T-helper 17 cell (primary cell): ENCODE results near the gene ROR2. TPM values are rescaled to one million over a fixed set of nuclear protein-coding genes. Genes with fewer than 3 reads are reported as not detected.
"Not testable (repeated sequence)": the region's sequence is repeated elsewhere in the genome, so short reads cannot be mapped to it uniquely, and the experiment has no call there.

Experiments
- ATAC-seq: fragments of 150-1000 bp; cut with Tn5 transposase; 2 replicates; pipeline ENCODE4 v1.10.0; 2021; ENCODE audit warnings: mild to moderate bottlenecking, moderate library complexity
- DNase-seq, 3 donors: peaks; one replicate each; pipeline versions ENCODE4 v3.0.0 to v3.0.0-alpha.2; 2020 to 2021
- H3K9me3 ChIP-seq: one replicate; pipeline ENCODE4 v1.7.0; 2013; ENCODE audit warnings: low read length, mild to moderate bottlenecking; ENCODE audit not compliant: control insufficient read depth, poor library complexity, severe bottlenecking
- H3K27ac Mint-ChIP-seq: one replicate; pipeline ENCODE4 v1.8.0; 2022; ENCODE audit warnings: mild to moderate bottlenecking, moderate library complexity, mixed read lengths
- H3K27me3 Mint-ChIP-seq: one replicate; pipeline ENCODE4 v1.8.0; 2022; ENCODE audit warnings: mixed read lengths
- H3K36me3 Mint-ChIP-seq: one replicate; pipeline ENCODE4 v1.8.0; 2022; ENCODE audit warnings: low read depth, mixed read lengths
- H3K4me1 Mint-ChIP-seq: one replicate; pipeline ENCODE4 v1.8.0; 2022; ENCODE audit warnings: mild to moderate bottlenecking, mixed read lengths
- H3K4me3 Mint-ChIP-seq: one replicate; pipeline ENCODE4 v1.8.0; 2022; ENCODE audit warnings: mild to moderate bottlenecking, moderate library complexity, mixed read lengths
- total RNA-seq, 4 donors: library from RNA in 2 of 4; stranded (reverse) in 2 of 4; gene quantifications; one replicate each; pipeline ENCODE4 v1.2.3 and lab custom pipeline; 2022 to 2026

Gene ROR2
- total RNA-seq, 2 donors from 2014 or later, result 0.22 to 0.37 TPM

- H3K4me3 Mint-ChIP-seq, result no peak overlapping the region
- no peak for ATAC-seq
- no peaks in the 10 kb centered on the region for H3K36me3 Mint-ChIP-seq
Measured at GRCh38 chr9:91647371-91647770, 302.7 kb downstream of the ROR2 start.

GRCh38 chr9:91646702-91647101 is 303.3 kb downstream of the ROR2 start:
- DNase-seq, result no peak
- no peaks in the 10 kb centered on the region for H3K4me1 Mint-ChIP-seq
- H3K36me3 Mint-ChIP-seq, result peaks cover 2% of the 10 kb centered on the region
- H3K27ac Mint-ChIP-seq, result no peak overlapping the region
- no peak for ATAC-seq
- no peaks in the 10 kb centered on the region for H3K9me3 ChIP-seq
- no peak overlapping the region for H3K4me3 Mint-ChIP-seq
- peaks cover 21% of the 10 kb centered on the region for H3K27me3 Mint-ChIP-seq

More at GRCh38 chr9:91647371-91647770, 302.7 kb downstream of the ROR2 start:
- Mint-ChIP-seq H3K4me1 (no peaks in the 10 kb centered on the region), H3K27ac (no peak overlapping the region), H3K27me3 (peaks cover 21% of the 10 kb centered on the region)
- DNase-seq, result no peak
- H3K9me3 ChIP-seq, result no peaks in the 10 kb centered on the region

GRCh38 chr9:91644433-91644832 is 305.6 kb downstream of the ROR2 start:
- Mint-ChIP-seq H3K27me3 (peaks cover 14% of the 10 kb centered on the region), H3K27ac (no peak overlapping the region), H3K36me3 (peaks cover 2% of the 10 kb centered on the region), H3K4me1 (no peaks in the 10 kb centered on the region), H3K4me3 (no peak overlapping the region)
- ATAC-seq (no peak), DNase-seq (no peak)
- no peaks in the 10 kb centered on the region for H3K9me3 ChIP-seq

GRCh38 chr9:91643481-91644077 is 306.4 kb downstream of the ROR2 start:
- H3K27me3 Mint-ChIP-seq, result peaks cover 14% of the 10 kb centered on the region
- ATAC-seq (no peak), DNase-seq (no peak)
- no peak overlapping the region for H3K27ac Mint-ChIP-seq
- peaks cover 2% of the 10 kb centered on the region for H3K36me3 Mint-ChIP-seq
- no peak overlapping the region for H3K4me3 Mint-ChIP-seq
- H3K9me3 ChIP-seq, result no peaks in the 10 kb centered on the region
- no peaks in the 10 kb centered on the region for H3K4me1 Mint-ChIP-seq

- H3K27ac Mint-ChIP-seq, result no peak overlapping the region
- no peaks in the 10 kb centered on the region for H3K9me3 ChIP-seq
- H3K4me3 Mint-ChIP-seq, result no peak overlapping the region
- peaks cover 2% of the 10 kb centered on the region for H3K36me3 Mint-ChIP-seq
- peaks cover 14% of the 10 kb centered on the region for H3K27me3 Mint-ChIP-seq
- no peak for DNase-seq
- ATAC-seq, result no peak
- H3K4me1 Mint-ChIP-seq, result no peaks in the 10 kb centered on the region
Measured at GRCh38 chr9:91642771-91643170, 307.3 kb downstream of the ROR2 start.

- Mint-ChIP-seq H3K27ac (no peak overlapping the region), H3K4me1 (no peaks in the 10 kb centered on the region), H3K36me3 (peaks cover 2% of the 10 kb centered on the region), H3K27me3 (no peaks in the 10 kb centered on the region), H3K4me3 (no peak overlapping the region)
- no peak for DNase-seq
- no peak for ATAC-seq
- no peaks in the 10 kb centered on the region for H3K9me3 ChIP-seq
Measured at GRCh38 chr9:91640428-91640827, 309.6 kb downstream of the ROR2 start.

- Mint-ChIP-seq H3K4me1 (no peaks in the 10 kb centered on the region), H3K27ac (no peak overlapping the region), H3K4me3 (no peak overlapping the region), H3K36me3 (peaks cover 2% of the 10 kb centered on the region), H3K27me3 (peaks cover under 1% of the 10 kb centered on the region)
- H3K9me3 ChIP-seq, result no peaks in the 10 kb centered on the region
- no peak for ATAC-seq
- no peak for DNase-seq
Measured at GRCh38 chr9:91639054-91639453, 311.0 kb downstream of the ROR2 start.

- not testable (repeated sequence) for ATAC-seq, H3K4me3 Mint-ChIP-seq, H3K27ac Mint-ChIP-seq, DNase-seq, H3K4me1 Mint-ChIP-seq, H3K9me3 ChIP-seq, H3K36me3 Mint-ChIP-seq
- H3K27me3 Mint-ChIP-seq, result peaks cover 22% of the 10 kb centered on the region
Measured at GRCh38 chr9:91634832-91635231, 315.2 kb downstream of the ROR2 start.

- Mint-ChIP-seq H3K36me3 (no peaks in the 10 kb centered on the region), H3K27ac (no peak overlapping the region), H3K27me3 (peaks cover 22% of the 10 kb centered on the region), H3K4me1 (no peaks in the 10 kb centered on the region), H3K4me3 (no peak overlapping the region)
- no peaks in the 10 kb centered on the region for H3K9me3 ChIP-seq
- DNase-seq, result no peak
- no peak for ATAC-seq
Measured at GRCh38 chr9:91629718-91630117, 320.3 kb downstream of the ROR2 start.

GRCh38 chr9:91628892-91629291 is 321.1 kb downstream of the ROR2 start:
- Mint-ChIP-seq H3K4me1 (no peaks in the 10 kb centered on the region), H3K36me3 (no peaks in the 10 kb centered on the region), H3K27ac (no peak overlapping the region), H3K4me3 (no peak overlapping the region), H3K27me3 (peaks cover 20% of the 10 kb centered on the region)
- no peak for DNase-seq
- ATAC-seq, result no peak
- no peaks in the 10 kb centered on the region for H3K9me3 ChIP-seq

GRCh38 chr9:91625331-91625730 is 324.7 kb downstream of the ROR2 start:
- Mint-ChIP-seq H3K27ac (no peak overlapping the region), H3K36me3 (no peaks in the 10 kb centered on the region), H3K4me3 (no peak overlapping the region), H3K4me1 (no peaks in the 10 kb centered on the region), H3K27me3 (peaks cover 7% of the 10 kb centered on the region)
- no peak for ATAC-seq
- no peaks in the 10 kb centered on the region for H3K9me3 ChIP-seq
- no peak for DNase-seq

GRCh38 chr9:91623004-91623403 is 327.0 kb downstream of the ROR2 start:
- ATAC-seq (no peak), DNase-seq (no peak)
- H3K4me1 Mint-ChIP-seq, result no peaks in the 10 kb centered on the region
- no peak overlapping the region for H3K4me3 Mint-ChIP-seq
- no peaks in the 10 kb centered on the region for H3K9me3 ChIP-seq
- H3K36me3 Mint-ChIP-seq, result no peaks in the 10 kb centered on the region
- peaks cover 14% of the 10 kb centered on the region for H3K27me3 Mint-ChIP-seq
- no peak overlapping the region for H3K27ac Mint-ChIP-seq

GRCh38 chr9:91622121-91622520 is 327.9 kb downstream of the ROR2 start:
- not testable (repeated sequence) for H3K36me3 Mint-ChIP-seq, H3K27ac Mint-ChIP-seq, H3K9me3 ChIP-seq, H3K4me3 Mint-ChIP-seq, H3K4me1 Mint-ChIP-seq, DNase-seq, ATAC-seq
- peaks cover 14% of the 10 kb centered on the region for H3K27me3 Mint-ChIP-seq

GRCh38 chr9:91614044-91614443 is 336.0 kb downstream of the ROR2 start:
- ATAC-seq, H3K4me1 Mint-ChIP-seq, H3K27ac Mint-ChIP-seq, H3K27me3 Mint-ChIP-seq, H3K36me3 Mint-ChIP-seq, DNase-seq, H3K4me3 Mint-ChIP-seq, H3K9me3 ChIP-seq: not testable (repeated sequence)
